Stimulated activated naive B cell treated with anti-CD40 and anti-IgM and Interleukin-4, amounts not matched to agents 10 μg/mL and 1 μg/mL and 100 μg/mL, for 72 hours (primary cell): ENCODE measurements around the gene BORCS8.
"Not testable (repeated sequence)": the region's sequence is repeated elsewhere in the genome, so short reads cannot be mapped to it uniquely, and the experiment has no call there.

ENCODE experiments used
- ATAC-seq, 2 donors: fragments of 150-1000 bp; cut with Tn5 transposase; replicated peaks; 2 replicates each; pipeline ENCODE4 v1.10.0; 2021; ENCODE audit warnings: moderate library complexity in 1 of 2
- DNase-seq: peaks from one replicate; pipeline ENCODE4 v3.0.0; 2021
- H3K27ac Mint-ChIP-seq: one replicate; pipeline ENCODE4 v1.8.0; 2022; ENCODE audit warnings: mild to moderate bottlenecking, mixed read lengths
- H3K27me3 Mint-ChIP-seq, 2 donors: one replicate each; pipeline ENCODE4 v1.8.0; 2022; ENCODE audit warnings: mixed read lengths in 2 of 2
- H3K36me3 Mint-ChIP-seq, 2 donors: one replicate each; pipeline ENCODE4 v1.8.0; 2022; ENCODE audit warnings: mixed read lengths in 2 of 2, mild to moderate bottlenecking in 1 of 2
- H3K4me1 Mint-ChIP-seq, 2 donors: one replicate each; pipeline ENCODE4 v1.8.0; 2022; ENCODE audit warnings: mixed read lengths in 2 of 2, mild to moderate bottlenecking in 1 of 2
- H3K4me3 Mint-ChIP-seq, 2 donors: one replicate each; pipeline ENCODE4 v1.8.0; 2022; ENCODE audit warnings: mild to moderate bottlenecking in 2 of 2, mixed read lengths in 2 of 2, moderate library complexity in 1 of 2
- H3K9me3 Mint-ChIP-seq, 2 donors: one replicate each; pipeline ENCODE4 v1.8.0; 2022; ENCODE audit warnings: mixed read lengths in 2 of 2, mild to moderate bottlenecking in 1 of 2

The BORCS8 gene

GRCh38 chr19:19162495-19162894, 29.5 kb downstream of the BORCS8 start:
- Mint-ChIP-seq H3K27ac (no peak overlapping the region), H3K4me3 (no peak overlapping the region), H3K9me3 (no peaks in the 10 kb centered on the region), H3K27me3 (no peaks in the 10 kb centered on the region), H3K36me3 (peaks cover 9 to 11% of the 10 kb centered on the region in 2 donors), H3K4me1 (peaks cover 13 to 33% of the 10 kb centered on the region in 2 donors)
- ATAC-seq (no peak), DNase-seq (no peak)

DNA sequence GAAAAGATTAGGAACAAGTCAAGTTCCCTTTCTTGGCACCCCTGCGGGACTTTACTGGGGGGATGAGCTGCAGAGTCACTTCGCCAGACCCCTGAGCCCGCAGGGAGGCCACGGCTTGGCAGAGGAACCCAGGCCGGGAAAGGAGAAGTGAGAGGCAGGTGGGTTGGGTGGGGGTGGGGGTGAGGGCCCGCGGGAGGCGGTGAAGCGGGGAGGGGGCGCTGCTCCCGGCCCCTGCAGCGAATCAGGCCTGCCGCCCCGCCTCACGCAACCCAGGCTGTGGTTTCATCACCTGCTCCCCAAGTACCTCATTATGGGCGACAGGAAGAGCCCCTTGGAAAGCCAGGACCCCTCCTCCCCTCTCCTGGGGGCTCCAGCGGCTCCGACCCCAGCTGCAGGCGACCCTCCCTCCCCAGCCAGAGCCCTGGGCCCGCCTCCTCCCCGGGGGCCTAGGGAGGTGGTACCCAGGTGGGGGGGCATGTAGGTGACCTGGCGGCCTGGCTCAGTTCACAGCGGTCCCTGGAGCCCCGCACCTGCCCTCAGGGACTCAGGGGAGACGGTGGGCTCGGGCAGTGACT, 31.4 kb downstream of the BORCS8 start:
- Mint-ChIP-seq H3K27me3 (no peaks in the 10 kb centered on the region), H3K27ac (peak overlapping the region; percentile 51), H3K36me3 (peaks cover 16 to 20% of the 10 kb centered on the region in 2 donors), H3K4me3 (peak overlapping the region; percentile 20 to 29), H3K4me1 (peaks cover 20 to 44% of the 10 kb centered on the region in 2 donors), H3K9me3 (peaks cover 4% of the 10 kb centered on the region in 2 donors)
- peak; percentile 84 to 85 for ATAC-seq
- peak; percentile 69 for DNase-seq

DNA sequence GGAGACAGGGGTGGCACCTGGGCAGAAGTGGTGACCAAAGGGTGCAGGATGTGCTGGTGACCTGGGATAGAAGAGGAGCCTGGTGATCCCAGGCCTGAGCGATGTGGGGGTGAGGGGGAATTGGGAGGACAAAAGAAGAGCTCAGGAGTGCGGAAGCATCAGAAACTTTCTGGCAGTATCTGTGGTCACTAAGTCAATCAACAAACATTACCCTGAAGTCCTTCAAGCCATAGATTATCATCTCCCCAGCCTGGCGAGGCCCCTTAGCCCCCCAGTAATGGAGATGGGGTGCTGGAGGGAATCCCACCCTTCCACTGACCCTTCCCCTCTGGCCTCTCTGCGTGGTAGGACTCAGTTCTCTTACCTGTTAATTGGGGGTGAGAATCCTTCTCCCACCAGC, 32.4 kb downstream of the BORCS8 start:
- H3K27me3 Mint-ChIP-seq, result no peaks in the 10 kb centered on the region
- ATAC-seq, result no peak
- H3K9me3 Mint-ChIP-seq, result peaks cover 9% of the 10 kb centered on the region in 2 donors
- H3K4me3 Mint-ChIP-seq, result peak overlapping the region; percentile 25 to 30
- peaks cover 16 to 19% of the 10 kb centered on the region in 2 donors for H3K36me3 Mint-ChIP-seq
- peaks cover 23 to 54% of the 10 kb centered on the region in 2 donors for H3K4me1 Mint-ChIP-seq
- peak overlapping the region; percentile 83 for H3K27ac Mint-ChIP-seq
- DNase-seq, result no peak

- peaks cover 9% of the 10 kb centered on the region in 2 donors for H3K9me3 Mint-ChIP-seq
- no peak overlapping the region for H3K27ac Mint-ChIP-seq
- no peak for DNase-seq
- peak in 1 of 2 donors; percentile 24 for ATAC-seq
- H3K36me3 Mint-ChIP-seq, result peaks cover 19% of the 10 kb centered on the region in 2 donors
- peaks cover 25 to 62% of the 10 kb centered on the region in 2 donors for H3K4me1 Mint-ChIP-seq
- no peak overlapping the region for H3K4me3 Mint-ChIP-seq
- H3K27me3 Mint-ChIP-seq, result no peaks in the 10 kb centered on the region
Measured at GRCh38 chr19:19157808-19158207, 34.1 kb downstream of the BORCS8 start.

DNA sequence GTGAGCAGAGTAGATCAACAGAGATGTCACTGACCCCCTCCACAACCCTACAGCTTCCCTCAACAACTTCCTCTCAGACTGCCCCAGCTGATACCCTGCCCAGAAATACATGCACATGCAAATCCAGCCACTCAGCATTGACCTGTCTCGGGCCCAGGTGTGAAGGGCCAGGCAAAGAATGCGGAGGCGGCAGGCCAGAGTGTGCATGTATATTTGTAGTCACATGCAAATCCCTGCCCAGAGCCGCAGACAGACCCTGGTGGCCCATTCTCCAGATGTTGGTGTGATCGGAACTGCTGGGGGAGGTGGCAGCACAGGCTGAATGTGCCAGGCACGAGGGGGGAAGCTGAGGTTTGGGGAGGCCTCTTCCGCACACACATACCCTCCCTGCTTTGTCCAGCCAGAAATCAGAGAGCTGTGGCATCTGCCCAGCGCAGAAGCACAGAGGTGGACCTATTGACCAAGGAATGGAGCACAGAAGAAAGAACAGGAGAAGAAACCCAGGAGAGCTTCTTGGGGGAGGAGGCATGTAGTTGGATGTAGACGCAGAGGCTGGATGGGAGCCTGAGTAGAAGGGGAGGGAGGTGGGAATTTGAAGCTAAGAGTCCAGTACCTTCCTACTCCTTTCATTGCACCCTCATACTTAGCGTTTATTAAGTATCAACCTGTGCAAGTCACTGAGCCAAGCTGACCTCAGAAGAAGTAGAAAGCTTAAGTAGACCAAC, 36.3 kb downstream of the BORCS8 start:
- peak overlapping the region; percentile 48 for H3K27ac Mint-ChIP-seq
- ATAC-seq, result peak; percentile 37 to 64

GRCh38 chr19:19154768-19155494, 37.0 kb downstream of the BORCS8 start:
- DNase-seq (no peak), ATAC-seq (no peak)
- peak overlapping the region; percentile 48 for H3K27ac Mint-ChIP-seq
- H3K4me1 Mint-ChIP-seq, result peaks cover 33 to 73% of the 10 kb centered on the region in 2 donors
- H3K9me3 Mint-ChIP-seq, result peaks cover 9% of the 10 kb centered on the region in 2 donors
- peak overlapping the region in 1 of 2 donors; percentile 51 for H3K4me3 Mint-ChIP-seq
- H3K36me3 Mint-ChIP-seq, result peaks cover 19% of the 10 kb centered on the region in 2 donors
- no peaks in the 10 kb centered on the region for H3K27me3 Mint-ChIP-seq

More for the DNA sequence above, 36.3 kb downstream of the BORCS8 start:
- H3K36me3 Mint-ChIP-seq, result peaks cover 19% of the 10 kb centered on the region in 2 donors
- H3K9me3 Mint-ChIP-seq, result peaks cover 9% of the 10 kb centered on the region in 2 donors
- H3K4me1 Mint-ChIP-seq, result peaks cover 31 to 73% of the 10 kb centered on the region in 2 donors
- no peaks in the 10 kb centered on the region for H3K27me3 Mint-ChIP-seq
- peak overlapping the region in 1 of 2 donors; percentile 33 for H3K4me3 Mint-ChIP-seq
- DNase-seq, result peak; percentile 33

GRCh38 chr19:19152668-19153384, 39.1 kb downstream of the BORCS8 start:
- Mint-ChIP-seq H3K27me3 (no peaks in the 10 kb centered on the region), H3K4me3 (no peak overlapping the region), H3K9me3 (peaks cover 9% of the 10 kb centered on the region in 2 donors), H3K27ac (no peak overlapping the region), H3K36me3 (peaks cover 21 to 28% of the 10 kb centered on the region in 2 donors), H3K4me1 (peaks cover 28 to 66% of the 10 kb centered on the region in 2 donors)
- DNase-seq, result no peak
- no peak for ATAC-seq

- Mint-ChIP-seq H3K4me3 (peak overlapping the region in 1 of 2 donors; percentile 28), H3K27ac (peak overlapping the region; percentile 69), H3K36me3 (peaks cover 27 to 33% of the 10 kb centered on the region in 2 donors), H3K27me3 (no peaks in the 10 kb centered on the region), H3K9me3 (peaks cover 9 to 12% of the 10 kb centered on the region in 2 donors), H3K4me1 (peaks cover 25 to 62% of the 10 kb centered on the region in 2 donors)
- peak; percentile 94 to 97 for ATAC-seq
- DNase-seq, result peak; percentile 55
Measured at GRCh38 chr19:19151418-19151817, 40.5 kb downstream of the BORCS8 start.

- DNase-seq, result no peak
- Mint-ChIP-seq H3K27ac (no peak overlapping the region), H3K36me3 (peaks cover 15 to 23% of the 10 kb centered on the region in 2 donors), H3K4me3 (no peak overlapping the region), H3K4me1 (peaks cover 17 to 52% of the 10 kb centered on the region in 2 donors), H3K9me3 (peaks cover 0 to 3% of the 10 kb centered on the region in 2 donors), H3K27me3 (no peaks in the 10 kb centered on the region)
- no peak for ATAC-seq
Measured at GRCh38 chr19:19149435-19149834, 42.5 kb downstream of the BORCS8 start.

DNA sequence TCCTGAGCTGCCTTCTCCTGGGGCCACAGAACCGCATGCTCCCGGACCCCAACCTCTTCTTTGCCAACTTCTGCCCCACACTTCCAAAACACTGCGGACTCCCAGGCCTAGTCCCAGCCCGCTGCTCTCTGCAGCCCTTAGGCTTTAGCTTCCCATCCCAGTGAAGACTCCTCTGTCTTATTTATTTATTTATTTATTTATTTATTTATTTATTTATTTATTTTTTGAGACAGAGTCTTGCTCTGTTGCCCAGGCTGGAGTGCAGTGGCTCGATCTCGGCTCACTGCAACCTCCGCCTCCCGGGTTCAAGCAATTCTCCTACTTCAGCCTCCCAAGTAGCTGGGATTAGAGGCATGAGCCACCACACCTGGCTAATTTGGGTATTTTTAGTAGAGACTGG, 43.4 kb downstream of the BORCS8 start:
- Mint-ChIP-seq H3K36me3 (peaks cover 13 to 23% of the 10 kb centered on the region in 2 donors), H3K4me1 (peaks cover 15 to 50% of the 10 kb centered on the region in 2 donors)
- ATAC-seq, H3K27ac Mint-ChIP-seq, H3K27me3 Mint-ChIP-seq, DNase-seq, H3K4me3 Mint-ChIP-seq, H3K9me3 Mint-ChIP-seq: not testable (repeated sequence)

DNA sequence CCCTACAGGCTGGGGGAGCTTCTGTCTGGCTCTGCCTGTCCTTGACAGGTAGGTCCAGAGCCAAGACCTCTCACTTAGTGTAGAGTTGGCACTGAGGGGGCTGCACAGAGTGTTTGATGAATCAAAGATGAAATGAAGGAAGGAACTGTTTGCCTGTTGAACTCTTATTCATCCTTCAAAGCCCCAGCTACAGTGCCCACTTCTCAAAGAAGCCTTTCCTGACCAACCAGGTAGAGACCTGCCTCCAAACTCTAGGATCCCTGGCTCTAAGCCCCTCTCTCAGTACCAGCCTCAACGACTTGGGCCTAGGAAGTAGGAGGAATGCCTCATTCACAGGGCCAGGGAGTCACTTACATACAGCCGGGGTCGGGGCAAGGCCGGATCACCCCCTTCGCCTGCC, 44.6 kb downstream of the BORCS8 start:
- Mint-ChIP-seq H3K27ac (no peak overlapping the region), H3K36me3 (peaks cover 13 to 23% of the 10 kb centered on the region in 2 donors), H3K4me3 (no peak overlapping the region), H3K4me1 (peaks cover 15 to 41% of the 10 kb centered on the region in 2 donors), H3K9me3 (peaks cover 0 to 3% of the 10 kb centered on the region in 2 donors), H3K27me3 (no peaks in the 10 kb centered on the region)
- ATAC-seq (no peak), DNase-seq (no peak)

DNA sequence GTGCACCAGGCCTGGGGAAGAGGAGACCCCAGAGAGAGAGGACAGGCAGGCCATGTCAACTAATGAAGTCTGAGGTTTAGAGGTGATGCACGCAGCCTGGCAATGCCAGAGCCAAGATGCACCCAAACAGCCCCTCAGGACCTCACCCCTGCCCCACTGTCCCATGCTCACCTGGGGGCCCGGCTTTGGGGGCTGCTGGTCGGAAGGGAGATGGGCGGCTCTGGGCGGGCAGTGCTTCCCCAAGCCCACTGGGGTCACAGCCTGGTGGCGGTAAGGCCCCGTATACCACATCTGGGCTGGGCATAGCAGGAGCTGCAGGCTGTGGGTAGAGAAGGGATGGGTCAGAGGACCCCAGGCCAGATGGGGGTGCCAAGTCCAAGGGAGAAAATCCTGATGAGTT, 45.1 kb downstream of the BORCS8 start:
- ATAC-seq, result no peak
- Mint-ChIP-seq H3K36me3 (peaks cover 13 to 23% of the 10 kb centered on the region in 2 donors), H3K9me3 (peaks cover 0 to 3% of the 10 kb centered on the region in 2 donors)

GRCh38 chr19:19145684-19146608, 46.0 kb downstream of the BORCS8 start:
- no peak overlapping the region for H3K27ac Mint-ChIP-seq
- H3K4me1 Mint-ChIP-seq, result peaks cover 7 to 27% of the 10 kb centered on the region in 2 donors
- peak overlapping the region in 1 of 2 donors; percentile 22 for H3K4me3 Mint-ChIP-seq
- ATAC-seq (peak; percentile 88 to 91), DNase-seq (peak; percentile 71)
- H3K36me3 Mint-ChIP-seq, result peaks cover 13 to 23% of the 10 kb centered on the region in 2 donors
- peaks cover 0 to 3% of the 10 kb centered on the region in 2 donors for H3K9me3 Mint-ChIP-seq
- no peaks in the 10 kb centered on the region for H3K27me3 Mint-ChIP-seq

More for the DNA sequence above, 45.1 kb downstream of the BORCS8 start:
- Mint-ChIP-seq H3K27ac (no peak overlapping the region), H3K27me3 (no peaks in the 10 kb centered on the region), H3K4me1 (peaks cover 15 to 36% of the 10 kb centered on the region in 2 donors), H3K4me3 (no peak overlapping the region)
- no peak for DNase-seq
